ENCODE data around the gene LRP2.

- TF ChIP-seq EZH2 (IDR thresholded peaks at IDR 0.05; ENCODE audit: low read length), result no peak
- TF ChIP-seq CTCF (optimal IDR thresholded peaks at IDR 0.05 in 1 of 3, IDR thresholded peaks at IDR 0.05 in 1 of 3, conservative IDR thresholded peaks at IDR 0.05 in 1 of 3; ENCODE audit: extremely low read depth in 1 of 3, insufficient read depth in 2 of 3, low read length in 3 of 3), result no peak
Measured at GRCh38 chr2:169094676-169095075, 267.7 kb downstream of the LRP2 start.

Data from keratinocyte (primary cell).